D721Med (cell line): Measurements from ENCODE around the gene KDM4E.
A peak's percentile ranks its signal among the peaks of the same experiment; 100 is the strongest.

Source experiments
- DNase-seq: peaks from one replicate; pipeline ENCODE4 v3.0.0; 2011; ENCODE audit warnings: low spot score; ENCODE audit not compliant: insufficient read length
- FAIRE-seq: peaks from 2 replicates; lab custom pipeline; 2011; peaks lifted over from hg19 to GRCh38; lab: Jason Lieb, UNC
- TF ChIP-seq, protein P1 (sequence below): IDR thresholded peaks from 2 replicates; pipeline ENCODE4 v1.5.1; 2012; ENCODE audit warnings: mild to moderate bottlenecking, control low read depth; ENCODE audit not compliant: insufficient read depth; ENCODE audit errors: missing control alignments

KDM4E gene

DNA sequence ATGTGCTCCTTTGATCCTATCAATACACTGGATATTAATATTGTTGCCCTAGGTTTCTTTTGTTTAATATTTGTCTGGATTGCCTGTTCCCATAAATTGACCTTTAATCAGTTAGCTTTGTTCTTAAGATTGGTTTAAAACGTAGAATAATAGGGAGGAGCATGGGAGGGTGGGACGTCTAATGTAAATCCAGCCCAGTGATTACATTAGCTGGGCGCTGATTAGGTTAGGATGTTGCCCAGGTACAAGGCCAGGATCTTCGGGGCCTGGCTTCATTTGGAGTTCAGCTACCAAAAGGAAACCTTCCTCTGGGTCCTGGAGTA, 41.6 kb downstream of the KDM4E start, which contains the start of gene SRSF8:
Gene SRSF8, plus strand, starts transcription at position 204 of the 323 bp plus-strand sequence. CDS start 308 bp downstream, outside the sequence.
- no peak for DNase-seq
- FAIRE-seq, result no peak
- TF ChIP-seq, protein P1, sequence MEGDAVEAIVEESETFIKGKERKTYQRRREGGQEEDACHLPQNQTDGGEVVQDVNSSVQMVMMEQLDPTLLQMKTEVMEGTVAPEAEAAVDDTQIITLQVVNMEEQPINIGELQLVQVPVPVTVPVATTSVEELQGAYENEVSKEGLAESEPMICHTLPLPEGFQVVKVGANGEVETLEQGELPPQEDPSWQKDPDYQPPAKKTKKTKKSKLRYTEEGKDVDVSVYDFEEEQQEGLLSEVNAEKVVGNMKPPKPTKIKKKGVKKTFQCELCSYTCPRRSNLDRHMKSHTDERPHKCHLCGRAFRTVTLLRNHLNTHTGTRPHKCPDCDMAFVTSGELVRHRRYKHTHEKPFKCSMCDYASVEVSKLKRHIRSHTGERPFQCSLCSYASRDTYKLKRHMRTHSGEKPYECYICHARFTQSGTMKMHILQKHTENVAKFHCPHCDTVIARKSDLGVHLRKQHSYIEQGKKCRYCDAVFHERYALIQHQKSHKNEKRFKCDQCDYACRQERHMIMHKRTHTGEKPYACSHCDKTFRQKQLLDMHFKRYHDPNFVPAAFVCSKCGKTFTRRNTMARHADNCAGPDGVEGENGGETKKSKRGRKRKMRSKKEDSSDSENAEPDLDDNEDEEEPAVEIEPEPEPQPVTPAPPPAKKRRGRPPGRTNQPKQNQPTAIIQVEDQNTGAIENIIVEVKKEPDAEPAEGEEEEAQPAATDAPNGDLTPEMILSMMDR, result no peak

DNA sequence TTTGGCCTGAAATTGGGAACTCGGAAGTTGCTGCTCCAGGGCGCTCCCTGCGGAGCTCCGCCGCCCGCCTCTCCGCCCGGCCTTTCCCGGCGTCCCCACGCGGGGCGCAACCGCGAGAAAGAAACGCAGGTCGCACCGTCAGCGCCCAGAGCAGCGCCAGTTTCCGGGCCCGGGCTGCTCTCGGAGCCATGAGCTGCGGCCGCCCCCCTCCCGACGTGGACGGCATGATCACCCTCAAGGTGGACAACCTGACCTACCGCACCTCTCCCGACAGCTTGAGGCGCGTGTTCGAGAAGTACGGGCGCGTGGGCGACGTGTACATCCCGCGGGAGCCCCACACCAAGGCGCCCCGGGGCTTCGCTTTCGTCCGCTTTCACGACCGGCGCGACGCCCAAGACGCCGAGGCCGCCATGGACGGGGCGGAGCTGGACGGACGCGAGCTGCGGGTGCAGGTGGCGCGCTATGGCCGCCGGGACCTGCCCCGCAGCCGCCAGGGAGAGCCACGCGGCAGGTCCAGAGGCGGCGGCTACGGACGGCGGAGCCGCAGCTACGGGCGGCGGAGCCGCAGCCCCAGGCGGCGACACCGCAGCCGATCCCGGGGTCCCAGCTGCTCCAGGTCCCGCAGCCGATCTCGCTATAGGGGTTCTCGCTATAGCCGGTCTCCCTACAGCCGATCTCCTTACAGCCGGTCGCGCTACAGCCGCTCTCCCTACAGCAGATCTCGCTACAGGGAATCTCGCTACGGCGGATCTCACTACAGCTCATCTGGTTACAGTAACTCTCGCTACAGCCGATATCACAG, 42.2 kb downstream of the KDM4E start:
- TF ChIP-seq, protein P1, result peak; percentile 32
- DNase-seq (no peak), FAIRE-seq (no peak)

GRCh38 chr11:95067841-95068219, 42.8 kb downstream of the KDM4E start:
- TF ChIP-seq, protein P1, result no peak
- FAIRE-seq, result no peak
- no peak for DNase-seq

- TF ChIP-seq, protein P1, result no peak
- FAIRE-seq (no peak), DNase-seq (no peak)
Observed at GRCh38 chr11:95068549-95068948, 43.5 kb downstream of the KDM4E start.

DNA sequence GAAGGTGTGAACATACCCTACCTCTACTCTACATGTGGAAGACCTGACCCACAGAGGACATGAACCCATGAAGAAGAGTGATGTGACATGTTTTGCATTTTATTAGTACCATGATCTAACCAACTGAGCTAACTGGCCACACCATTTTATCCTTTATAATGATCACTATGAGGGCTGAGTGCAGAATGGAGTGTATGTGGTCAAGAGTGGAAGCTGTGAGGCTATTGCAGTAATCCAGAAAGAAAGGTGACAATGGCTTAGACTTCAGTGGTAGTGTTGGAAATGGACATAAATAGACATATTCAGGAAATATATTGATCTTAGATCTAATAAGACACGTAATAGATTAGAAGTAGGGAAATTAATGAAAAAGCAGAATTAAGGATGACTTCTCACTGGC, 45.4 kb downstream of the KDM4E start:
- TF ChIP-seq, protein P1, result no peak
- DNase-seq (no peak), FAIRE-seq (no peak)

DNA sequence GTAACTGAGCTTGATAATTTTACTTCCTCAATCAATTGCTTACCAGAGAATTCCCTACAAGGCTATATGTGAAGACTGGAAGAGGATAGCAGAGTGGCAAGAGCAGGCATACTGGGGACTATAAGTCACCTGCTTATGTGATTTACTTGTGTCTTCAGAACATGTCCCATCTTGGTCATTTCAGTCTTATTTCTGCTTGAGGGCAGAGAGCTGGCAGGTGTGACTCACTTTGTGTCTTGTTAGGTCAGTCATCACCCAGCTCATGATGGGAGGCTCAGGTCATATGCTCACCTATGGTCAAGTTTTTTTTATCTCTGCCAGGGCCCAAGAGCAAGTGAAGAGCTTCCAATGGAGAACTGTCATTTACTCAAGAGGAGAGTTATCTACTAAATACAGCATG, 47.9 kb downstream of the KDM4E start:
- DNase-seq (no peak), FAIRE-seq (no peak)
- TF ChIP-seq, protein P1, result no peak
